ENCODE data around the gene PAFAH1B2.
"Not testable (repeated sequence)": the region's sequence is repeated elsewhere in the genome, so short reads cannot be mapped to it uniquely, and the experiment has no call there.

PAFAH1B2 gene

GRCh38 chr11:117176186-117176585, 32.1 kb downstream of the PAFAH1B2 start:
- DNase-seq = no peak

- DNase-seq = no peak
Observed at GRCh38 chr11:117177534-117178209, 33.6 kb downstream of the PAFAH1B2 start.

GRCh38 chr11:117178210-117179034, 34.3 kb downstream of the PAFAH1B2 start, which contains the start of gene SIDT2:
SIDT2 (plus strand) TSS chr11:117178743; CDS start chr11:117179264, 521 bp downstream.
- DNase-seq = peak; percentile 77

GRCh38 chr11:117179048-117179999, 35.2 kb downstream of the PAFAH1B2 start:
- DNase-seq = no peak

- no peak for DNase-seq
Observed at GRCh38 chr11:117180020-117180419, 35.9 kb downstream of the PAFAH1B2 start.

GRCh38 chr11:117180661-117181585, 36.8 kb downstream of the PAFAH1B2 start:
- DNase-seq = no peak

GRCh38 chr11:117181586-117182550, 37.8 kb downstream of the PAFAH1B2 start:
- DNase-seq = no peak

- DNase-seq = no peak
Observed at GRCh38 chr11:117182551-117182935, 38.5 kb downstream of the PAFAH1B2 start.

GRCh38 chr11:117183178-117183577, 39.1 kb downstream of the PAFAH1B2 start:
- not testable (repeated sequence) for DNase-seq

GRCh38 chr11:117183724-117184349, 39.8 kb downstream of the PAFAH1B2 start:
- no peak for DNase-seq

- DNase-seq = no peak
Observed at GRCh38 chr11:117185736-117186430, 41.8 kb downstream of the PAFAH1B2 start.

- DNase-seq = no peak
Observed at GRCh38 chr11:117186431-117186761, 42.3 kb downstream of the PAFAH1B2 start.

GRCh38 chr11:117187007-117187406, 42.9 kb downstream of the PAFAH1B2 start:
- no peak for DNase-seq

- DNase-seq = no peak
Observed at GRCh38 chr11:117187428-117187798, 43.3 kb downstream of the PAFAH1B2 start.

- no peak for DNase-seq
Observed at GRCh38 chr11:117187799-117188481, 43.9 kb downstream of the PAFAH1B2 start.

GRCh38 chr11:117188620-117189081, 44.6 kb downstream of the PAFAH1B2 start:
- DNase-seq = no peak

GRCh38 chr11:117189191-117189940, 45.3 kb downstream of the PAFAH1B2 start:
- no peak for DNase-seq

GRCh38 chr11:117189941-117190544, 46.0 kb downstream of the PAFAH1B2 start:
- no peak for DNase-seq
